Stimulated activated naive CD4-positive, alpha-beta T cell treated with Interleukin-2 at 50 U/mL for 16 hours (primary cell): ENCODE data around the gene PTDSS2.
"Not testable (repeated sequence)": the region's sequence is repeated elsewhere in the genome, so short reads cannot be mapped to it uniquely, and the experiment has no call there.

Experiments
- DNase-seq: peaks from one replicate; lab custom pipeline; 2025; lab: John Stamatoyannopoulos, UW

The PTDSS2 gene

GRCh38 chr11:413120-414081 lies 36.7 kb upstream of the PTDSS2 start:
- DNase-seq = no peak

- DNase-seq = no peak
Observed at GRCh38 chr11:414318-414857, 35.7 kb upstream of the PTDSS2 start.

- no peak for DNase-seq
Observed at GRCh38 chr11:415640-416041, 34.4 kb upstream of the PTDSS2 start.

- DNase-seq = peak; percentile 45
Observed at GRCh38 chr11:416051-416756, 33.9 kb upstream of the PTDSS2 start.

GRCh38 chr11:416757-417621 lies 33.1 kb upstream of the PTDSS2 start:
- DNase-seq = peak; percentile 45

GRCh38 chr11:417652-418342 lies 32.3 kb upstream of the PTDSS2 start:
- DNase-seq = no peak

GRCh38 chr11:418343-419247 lies 31.5 kb upstream of the PTDSS2 start:
- DNase-seq = no peak

- no peak for DNase-seq
Observed at GRCh38 chr11:419248-420005, 30.7 kb upstream of the PTDSS2 start.

- no peak for DNase-seq
Observed at GRCh38 chr11:420054-420910, 29.8 kb upstream of the PTDSS2 start.

GRCh38 chr11:420911-421321 lies 29.2 kb upstream of the PTDSS2 start:
- DNase-seq = no peak

- DNase-seq = no peak
Observed at GRCh38 chr11:422249-422656, 27.8 kb upstream of the PTDSS2 start.

GRCh38 chr11:424232-424631 lies 25.8 kb upstream of the PTDSS2 start:
- no peak for DNase-seq

GRCh38 chr11:424766-425165 lies 25.3 kb upstream of the PTDSS2 start:
- not testable (repeated sequence) for DNase-seq

GRCh38 chr11:425301-425700 lies 24.8 kb upstream of the PTDSS2 start:
- DNase-seq = no peak

GRCh38 chr11:426851-427250 lies 23.2 kb upstream of the PTDSS2 start:
- DNase-seq = no peak

- DNase-seq = no peak
Observed at GRCh38 chr11:428295-428694, 21.8 kb upstream of the PTDSS2 start.

GRCh38 chr11:429391-429790 lies 20.7 kb upstream of the PTDSS2 start:
- no peak for DNase-seq

- no peak for DNase-seq
Observed at GRCh38 chr11:429931-430456, 20.1 kb upstream of the PTDSS2 start.
